GM18867 (cell line): Measurements from ENCODE around the gene CES4A.
"Not testable (repeated sequence)": the region's sequence is repeated elsewhere in the genome, so short reads cannot be mapped to it uniquely, and the experiment has no call there.

Experiments used
- ATAC-seq: cut with Tn5 transposase; IDR thresholded peaks from one replicate; pipeline ENCODE4 v1.9.1; 2021; ENCODE audit warnings: mild to moderate bottlenecking, moderate library complexity; ENCODE audit not compliant: unreplicated experiment

CES4A gene

GRCh38 chr16:66983033-66983432 is 5.4 kb upstream of the CES4A start:
- no peak for ATAC-seq

GRCh38 chr16:66984892-66985311 is 3.5 kb upstream of the CES4A start:
- ATAC-seq = no peak

GRCh38 chr16:66986559-66986958 is 1.8 kb upstream of the CES4A start:
- ATAC-seq = no peak

- ATAC-seq = no peak
Measured at GRCh38 chr16:66991545-66992077, 3.2 kb downstream of the CES4A start.

- not testable (repeated sequence) for ATAC-seq
Measured at GRCh38 chr16:66993558-66993957, 5.2 kb downstream of the CES4A start.

GRCh38 chr16:66996324-66996982 is 8.1 kb downstream of the CES4A start:
- ATAC-seq = no peak

GRCh38 chr16:66996983-66997358 is 8.6 kb downstream of the CES4A start:
- no peak for ATAC-seq

GRCh38 chr16:67000384-67001351 is 12.3 kb downstream of the CES4A start:
- no peak for ATAC-seq

- ATAC-seq = no peak
Measured at GRCh38 chr16:67001726-67002125, 13.3 kb downstream of the CES4A start.

GRCh38 chr16:67006930-67007658 is 18.7 kb downstream of the CES4A start:
- ATAC-seq = no peak

- no peak for ATAC-seq
Measured at GRCh38 chr16:67009158-67009557, 20.8 kb downstream of the CES4A start.

- ATAC-seq = no peak
Measured at GRCh38 chr16:67011274-67011673, 22.9 kb downstream of the CES4A start.

GRCh38 chr16:67013233-67013822 is 24.9 kb downstream of the CES4A start:
- no peak for ATAC-seq

- no peak for ATAC-seq
Measured at GRCh38 chr16:67013823-67014633, 25.6 kb downstream of the CES4A start.

GRCh38 chr16:67014634-67015312 is 26.4 kb downstream of the CES4A start:
- no peak for ATAC-seq

- no peak for ATAC-seq
Measured at GRCh38 chr16:67015313-67015731, 26.9 kb downstream of the CES4A start.

- no peak for ATAC-seq
Measured at GRCh38 chr16:67016143-67016542, 27.8 kb downstream of the CES4A start.

GRCh38 chr16:67016681-67017420 is 28.5 kb downstream of the CES4A start:
- ATAC-seq = no peak

GRCh38 chr16:67017421-67017750 is 29.0 kb downstream of the CES4A start:
- ATAC-seq = no peak
